ENCODE results near the gene MTHFD1L.

DNA sequence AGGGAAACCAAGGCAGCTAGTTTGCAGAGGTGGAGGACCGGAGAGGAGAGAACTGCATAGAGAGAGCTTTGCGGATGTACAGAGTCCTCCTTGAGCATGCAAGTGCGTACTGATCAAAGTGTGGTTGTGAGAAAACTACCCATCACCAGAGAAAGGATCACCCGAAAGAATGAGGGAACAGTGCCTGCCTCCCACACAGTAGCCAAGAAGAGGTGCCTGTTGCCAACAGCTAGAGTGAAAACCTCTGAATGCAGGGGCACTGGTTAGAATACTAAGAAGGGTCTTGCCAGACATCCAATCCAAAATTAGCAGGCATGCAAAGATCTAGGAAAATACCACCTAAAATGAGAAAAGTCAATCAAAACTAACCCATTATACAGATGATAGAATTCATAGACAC is 207.6 kb downstream of the MTHFD1L start:
- TF ChIP-seq, protein P1, sequence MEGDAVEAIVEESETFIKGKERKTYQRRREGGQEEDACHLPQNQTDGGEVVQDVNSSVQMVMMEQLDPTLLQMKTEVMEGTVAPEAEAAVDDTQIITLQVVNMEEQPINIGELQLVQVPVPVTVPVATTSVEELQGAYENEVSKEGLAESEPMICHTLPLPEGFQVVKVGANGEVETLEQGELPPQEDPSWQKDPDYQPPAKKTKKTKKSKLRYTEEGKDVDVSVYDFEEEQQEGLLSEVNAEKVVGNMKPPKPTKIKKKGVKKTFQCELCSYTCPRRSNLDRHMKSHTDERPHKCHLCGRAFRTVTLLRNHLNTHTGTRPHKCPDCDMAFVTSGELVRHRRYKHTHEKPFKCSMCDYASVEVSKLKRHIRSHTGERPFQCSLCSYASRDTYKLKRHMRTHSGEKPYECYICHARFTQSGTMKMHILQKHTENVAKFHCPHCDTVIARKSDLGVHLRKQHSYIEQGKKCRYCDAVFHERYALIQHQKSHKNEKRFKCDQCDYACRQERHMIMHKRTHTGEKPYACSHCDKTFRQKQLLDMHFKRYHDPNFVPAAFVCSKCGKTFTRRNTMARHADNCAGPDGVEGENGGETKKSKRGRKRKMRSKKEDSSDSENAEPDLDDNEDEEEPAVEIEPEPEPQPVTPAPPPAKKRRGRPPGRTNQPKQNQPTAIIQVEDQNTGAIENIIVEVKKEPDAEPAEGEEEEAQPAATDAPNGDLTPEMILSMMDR (conservative IDR thresholded peaks at IDR 0.05 in 1 of 2, IDR thresholded peaks at IDR 0.05 in 1 of 2; ENCODE audit: low read depth in 1 of 2, low read length in 2 of 2): no peak
- TF ChIP-seq EZH2 (IDR thresholded peaks at IDR 0.05; ENCODE audit: low read length, missing control alignments): no peak

Measured in fibroblast of lung (primary cell).